GM12801 (cell line): Measurements from ENCODE around the gene LRRN2.

Experiments used
- CTCF ChIP-seq: IDR thresholded peaks from one replicate; pipeline ENCODE4 v1.5.1; 2011; ENCODE audit warnings: control low read depth; ENCODE audit not compliant: insufficient read length; ENCODE audit errors: extremely low read depth

LRRN2 gene

GRCh38 chr1:204621996-204622395 is 63.5 kb downstream of the LRRN2 start:
- TF ChIP-seq CTCF = no peak

GRCh38 chr1:204621396-204621795 is 64.1 kb downstream of the LRRN2 start:
- no peak for TF ChIP-seq CTCF

GRCh38 chr1:204619721-204620120 is 65.8 kb downstream of the LRRN2 start:
- TF ChIP-seq CTCF = no peak

- TF ChIP-seq CTCF = no peak
Measured at GRCh38 chr1:204618148-204618760, 67.3 kb downstream of the LRRN2 start.

GRCh38 chr1:204617256-204618147 is 68.0 kb downstream of the LRRN2 start:
- TF ChIP-seq CTCF = no peak

- TF ChIP-seq CTCF = no peak
Measured at GRCh38 chr1:204616641-204617040, 68.9 kb downstream of the LRRN2 start.

- TF ChIP-seq CTCF = no peak
Measured at GRCh38 chr1:204615881-204616280, 69.7 kb downstream of the LRRN2 start.
